Adrenal gland (tissue), 5 donors: ENCODE measurements around the gene BTG1.

Experiments used
- POLR2A ChIP-seq, 2 donors: fragments of 450-650 bp; IDR thresholded peaks; one replicate each; pipeline ENCODE4 v1.6.1; 2017; ENCODE audit warnings: antibody characterized with exemption in 2 of 2, mild to moderate bottlenecking in 2 of 2, moderate library complexity in 1 of 2
- TF ChIP-seq, protein P1 (sequence below), 6 experiments: fragments of 450-650 bp in 4 of 6; fragments of 200-600 bp in 2 of 6; sonication (generic) in 1 of 6; IDR thresholded peaks; 1 replicate in 5 of 6; 2 replicates in 1 of 6; pipeline versions ENCODE4 v1.5.1 to v1.8.0; 2016 to 2021; ENCODE audit warnings: antibody characterized with exemption in 6 of 6, mild to moderate bottlenecking in 2 of 6, moderate library complexity in 1 of 6
- donor health status: DM: no; HTN: no; CAD: no.

DNA sequence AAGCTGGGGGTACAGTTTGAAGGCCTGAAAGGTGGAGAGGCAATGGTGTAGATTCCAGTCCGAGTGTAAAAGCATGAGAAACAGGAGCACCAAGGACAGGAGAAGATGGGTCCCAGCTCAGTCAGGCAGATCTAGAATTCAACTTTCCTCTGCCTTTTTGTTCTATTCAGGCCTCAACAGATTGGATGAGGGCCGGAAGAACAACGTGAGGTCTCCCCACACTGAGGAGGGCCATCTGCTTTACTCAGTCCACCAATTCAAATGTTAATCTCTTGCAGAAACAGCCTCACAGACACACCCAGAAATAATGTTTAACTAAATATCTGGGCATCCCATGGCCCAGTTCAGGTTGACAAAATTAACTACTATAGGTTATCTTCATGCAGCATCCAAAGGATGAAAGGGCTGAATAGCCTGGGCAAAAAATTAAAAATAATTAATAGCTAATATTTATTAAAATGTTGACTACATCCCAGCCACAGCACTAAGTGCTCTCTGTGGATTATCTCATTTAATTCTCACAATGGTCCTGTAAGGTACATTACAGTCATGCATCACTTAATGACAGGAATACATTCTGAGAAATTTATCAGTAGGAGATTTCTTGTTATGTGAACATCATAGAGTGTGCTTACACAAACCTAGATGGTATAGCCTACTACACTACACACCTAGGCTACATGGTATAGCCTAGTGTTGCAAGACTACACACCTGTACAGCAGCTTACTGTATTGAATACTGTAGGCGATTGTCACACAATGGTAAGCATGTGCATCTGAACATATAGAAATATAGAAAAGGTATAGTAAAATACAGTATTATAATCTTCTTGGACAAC lies 22.5 kb downstream of the BTG1 start:
- TF ChIP-seq, protein P1, sequence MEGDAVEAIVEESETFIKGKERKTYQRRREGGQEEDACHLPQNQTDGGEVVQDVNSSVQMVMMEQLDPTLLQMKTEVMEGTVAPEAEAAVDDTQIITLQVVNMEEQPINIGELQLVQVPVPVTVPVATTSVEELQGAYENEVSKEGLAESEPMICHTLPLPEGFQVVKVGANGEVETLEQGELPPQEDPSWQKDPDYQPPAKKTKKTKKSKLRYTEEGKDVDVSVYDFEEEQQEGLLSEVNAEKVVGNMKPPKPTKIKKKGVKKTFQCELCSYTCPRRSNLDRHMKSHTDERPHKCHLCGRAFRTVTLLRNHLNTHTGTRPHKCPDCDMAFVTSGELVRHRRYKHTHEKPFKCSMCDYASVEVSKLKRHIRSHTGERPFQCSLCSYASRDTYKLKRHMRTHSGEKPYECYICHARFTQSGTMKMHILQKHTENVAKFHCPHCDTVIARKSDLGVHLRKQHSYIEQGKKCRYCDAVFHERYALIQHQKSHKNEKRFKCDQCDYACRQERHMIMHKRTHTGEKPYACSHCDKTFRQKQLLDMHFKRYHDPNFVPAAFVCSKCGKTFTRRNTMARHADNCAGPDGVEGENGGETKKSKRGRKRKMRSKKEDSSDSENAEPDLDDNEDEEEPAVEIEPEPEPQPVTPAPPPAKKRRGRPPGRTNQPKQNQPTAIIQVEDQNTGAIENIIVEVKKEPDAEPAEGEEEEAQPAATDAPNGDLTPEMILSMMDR (IDR thresholded peaks at IDR 0.05) = no peak
- no peak for TF ChIP-seq POLR2A (IDR thresholded peaks at IDR 0.05)
